ENCODE measurements around the gene CAPN15. TPM values are rescaled to one million over a fixed set of nuclear protein-coding genes. Genes with fewer than 3 reads are reported as not detected.

CAPN15 gene
- total and polyA plus RNA-seq, 2 experiments from 2014 or later: 5.4 to 68.0 TPM

DNA sequence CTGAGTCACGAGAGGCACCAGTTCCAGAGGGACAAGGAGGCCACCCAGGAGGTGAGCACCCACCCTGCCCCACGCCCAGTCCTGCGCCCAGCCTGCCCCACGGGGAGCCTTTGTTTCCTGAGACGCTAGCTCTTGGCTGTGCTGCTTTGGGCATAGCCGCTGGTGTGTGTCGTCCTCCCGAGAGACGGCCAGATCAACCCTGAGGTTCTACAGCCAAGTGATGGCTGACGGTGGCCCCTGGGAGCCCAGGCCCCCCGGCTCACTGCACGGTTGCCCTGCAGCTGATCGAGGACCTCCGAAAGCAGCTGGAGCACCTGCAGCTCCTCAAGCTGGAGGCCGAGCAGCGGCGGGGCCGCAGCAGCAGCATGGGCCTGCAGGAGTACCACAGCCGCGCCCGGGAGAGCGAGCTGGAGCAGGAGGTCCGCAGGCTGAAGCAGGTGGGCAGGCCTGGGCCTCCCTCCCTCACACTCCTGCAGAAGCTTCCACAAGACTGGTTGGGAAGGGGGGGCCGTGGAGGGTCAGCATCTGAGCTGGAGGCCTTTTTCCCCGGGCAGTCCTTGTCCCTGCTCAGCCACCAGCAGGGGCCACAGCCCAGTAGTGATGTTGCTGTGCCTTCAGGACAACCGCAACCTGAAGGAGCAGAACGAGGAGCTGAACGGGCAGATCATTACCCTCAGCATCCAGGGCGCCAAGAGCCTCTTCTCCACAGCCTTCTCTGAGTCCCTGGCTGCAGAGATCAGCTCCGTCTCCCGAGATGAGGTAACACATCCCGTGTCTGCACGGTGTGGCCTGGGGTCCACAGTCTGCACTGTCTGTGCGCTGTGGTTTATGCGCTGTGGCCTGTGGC is 7.4 kb upstream of the CAPN15 start:
- no peaks in the 10 kb centered on the region for H3K79me2 ChIP-seq (ENCODE audit: insufficient read depth)
- WGBS, 2 experiments (ENCODE audit: low coverage in 1 of 2, low lambda C conversion rate in 2 of 2, missing lambda C conversion rate in 2 of 2): 90 to 95% methylated on average over 35 of the region's 35 CpGs
- H3F3A ChIP-seq (ENCODE audit: insufficient read depth): peaks cover 8% of the 10 kb centered on the region; the same call in 1 of the 2 replicates
- no peak overlapping the region for H3K4me3 ChIP-seq
- in situ Hi-C loops (cut with MboI): no loop called here
- no peak for DNase-seq
- no peak overlapping the region for H3K27ac ChIP-seq
- no peak overlapping the region for H3K4me2 ChIP-seq (ENCODE audit: unreplicated experiment)
- no peaks in the 10 kb centered on the region for H3K36me3 ChIP-seq (ENCODE audit: low read depth)
- no peaks in the 10 kb centered on the region for H3K27me3 ChIP-seq (replicated peaks; ENCODE audit: insufficient read depth)
- H3K9me2 ChIP-seq (ENCODE audit: insufficient read depth): no peaks in the 10 kb centered on the region
- no peak overlapping the region for H3K9ac ChIP-seq
- H3K9me3 ChIP-seq (ENCODE audit: low read depth): no peaks in the 10 kb centered on the region
- H4K20me1 ChIP-seq (ENCODE audit: insufficient read depth): no peaks in the 10 kb centered on the region
- no peak overlapping the region for H2AFZ ChIP-seq
- peaks cover 11% of the 10 kb centered on the region for H3K4me1 ChIP-seq (ENCODE audit: insufficient read depth)
- no peak for TF ChIP-seq EZH2phosphoT487 (IDR thresholded peaks at IDR 0.05; ENCODE audit: insufficient read depth, low read depth)
- TF ChIP-seq EZH2 (IDR thresholded peaks at IDR 0.05; ENCODE audit: insufficient read depth, poor library complexity, severe bottlenecking): no peak

DNA sequence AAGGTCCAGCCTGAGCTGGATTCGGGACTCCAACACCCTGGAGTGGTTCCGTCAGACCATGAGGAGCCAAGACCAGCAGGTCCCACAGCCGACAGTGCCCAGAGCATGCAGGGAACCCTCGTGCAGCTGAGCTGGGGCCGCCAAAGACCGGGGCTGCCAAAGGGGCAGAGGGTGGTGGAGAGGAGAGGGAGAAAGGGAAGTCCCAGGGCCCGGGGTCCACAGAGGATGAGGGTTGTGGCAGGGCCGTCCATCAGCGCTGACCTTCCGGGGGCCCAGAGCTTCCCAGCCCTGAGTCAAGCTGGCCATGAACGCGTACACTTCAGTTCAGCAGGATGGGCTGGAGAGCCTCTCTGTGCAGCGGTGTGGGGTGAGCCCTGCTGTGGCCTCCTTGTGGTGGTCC is 6.7 kb upstream of the CAPN15 start:
- peaks cover 18% of the 10 kb centered on the region for H3K4me1 ChIP-seq (ENCODE audit: insufficient read depth)
- no peaks in the 10 kb centered on the region for H3K9me3 ChIP-seq (ENCODE audit: low read depth)
- H2AFZ ChIP-seq: no peak overlapping the region
- H3K4me2 ChIP-seq (ENCODE audit: unreplicated experiment): no peak overlapping the region
- no peak overlapping the region for H3K27ac ChIP-seq
- peaks cover 13% of the 10 kb centered on the region for H3F3A ChIP-seq (ENCODE audit: insufficient read depth)
- H3K9me2 ChIP-seq (ENCODE audit: insufficient read depth): no peaks in the 10 kb centered on the region
- H3K27me3 ChIP-seq (replicated peaks; ENCODE audit: insufficient read depth): no peaks in the 10 kb centered on the region
- no peak overlapping the region for H3K4me3 ChIP-seq
- in situ Hi-C loops (cut with MboI): no loop called here
- no peaks in the 10 kb centered on the region for H3K36me3 ChIP-seq (ENCODE audit: low read depth)
- no peak for TF ChIP-seq EZH2phosphoT487 (IDR thresholded peaks at IDR 0.05; ENCODE audit: insufficient read depth, low read depth)
- H4K20me1 ChIP-seq (ENCODE audit: insufficient read depth): no peaks in the 10 kb centered on the region
- DNase-seq: no peak
- 92 to 97% methylated on average over 13 of the region's 13 CpGs for WGBS, 2 experiments (ENCODE audit: low coverage in 1 of 2, low lambda C conversion rate in 2 of 2, missing lambda C conversion rate in 2 of 2)
- H3K79me2 ChIP-seq (ENCODE audit: insufficient read depth): no peaks in the 10 kb centered on the region
- H3K9ac ChIP-seq: no peak overlapping the region

DNA sequence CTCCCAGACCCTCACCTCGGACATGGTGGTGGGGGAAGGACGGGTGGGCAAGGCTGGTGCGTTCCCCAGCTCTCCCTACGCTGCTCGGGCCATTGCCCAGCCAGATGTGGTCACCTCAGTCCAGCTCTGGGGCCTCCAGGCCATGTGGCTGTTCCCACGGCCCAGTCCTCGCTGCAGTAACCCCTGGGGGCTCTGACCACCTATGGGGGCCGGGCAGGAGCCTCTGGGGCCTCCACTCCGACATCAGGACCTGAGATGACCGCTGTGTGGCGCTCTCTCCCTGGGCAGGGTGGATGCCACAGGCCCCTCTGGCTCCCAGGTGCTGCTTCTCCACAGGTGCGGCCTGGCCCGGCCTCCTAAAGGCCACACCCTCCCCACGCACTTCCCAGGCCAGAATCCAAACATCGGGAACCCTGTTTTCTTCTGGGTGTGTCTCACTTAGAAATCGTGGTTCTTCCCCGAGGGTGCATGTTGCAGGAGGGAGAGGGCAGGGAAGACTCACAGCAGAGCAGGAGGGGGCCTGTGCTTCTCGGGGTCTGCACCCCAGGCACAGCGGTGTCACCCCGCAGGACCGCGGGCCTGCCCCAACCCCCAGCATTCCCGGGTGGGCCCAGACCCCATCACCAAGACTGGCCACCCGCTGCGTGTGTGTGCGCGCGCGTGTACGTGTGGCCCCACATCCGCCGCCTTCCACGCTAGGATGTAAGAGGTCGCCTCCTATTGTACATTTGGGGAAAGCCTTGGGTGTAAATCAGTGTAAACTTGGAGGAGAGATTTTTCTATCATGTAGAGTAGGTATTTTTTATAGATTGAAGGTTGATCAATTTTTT is 5.9 kb upstream of the CAPN15 start:
- Histone ChIP-seq H3K4me3 (no peak overlapping the region), H3K27ac (no peak overlapping the region), H3K36me3 (ENCODE audit: low read depth) (no peaks in the 10 kb centered on the region), H3K9ac (no peak overlapping the region), H3K9me3 (ENCODE audit: low read depth) (no peaks in the 10 kb centered on the region), H3K9me2 (ENCODE audit: insufficient read depth) (no peaks in the 10 kb centered on the region), H3K79me2 (ENCODE audit: insufficient read depth) (peaks cover 7% of the 10 kb centered on the region), H4K20me1 (ENCODE audit: insufficient read depth) (no peaks in the 10 kb centered on the region), H3F3A (ENCODE audit: insufficient read depth) (peaks cover 18% of the 10 kb centered on the region), H3K4me1 (ENCODE audit: insufficient read depth) (peaks cover 22% of the 10 kb centered on the region), H3K4me2 (ENCODE audit: unreplicated experiment) (no peak overlapping the region), H2AFZ (no peak overlapping the region), H3K27me3 (replicated peaks; ENCODE audit: insufficient read depth) (no peaks in the 10 kb centered on the region)
- in situ Hi-C loops (cut with MboI): no loop called here
- no peak for TF ChIP-seq EZH2 (IDR thresholded peaks at IDR 0.05; ENCODE audit: insufficient read depth, poor library complexity, severe bottlenecking)
- TF ChIP-seq EZH2phosphoT487 (IDR thresholded peaks at IDR 0.05; ENCODE audit: insufficient read depth, low read depth): no peak
- 84 to 86% methylated on average over 32 to 34 of the region's 34 CpGs for WGBS, 2 experiments (ENCODE audit: low coverage in 1 of 2, low lambda C conversion rate in 2 of 2, missing lambda C conversion rate in 2 of 2)
- no peak for DNase-seq

DNA sequence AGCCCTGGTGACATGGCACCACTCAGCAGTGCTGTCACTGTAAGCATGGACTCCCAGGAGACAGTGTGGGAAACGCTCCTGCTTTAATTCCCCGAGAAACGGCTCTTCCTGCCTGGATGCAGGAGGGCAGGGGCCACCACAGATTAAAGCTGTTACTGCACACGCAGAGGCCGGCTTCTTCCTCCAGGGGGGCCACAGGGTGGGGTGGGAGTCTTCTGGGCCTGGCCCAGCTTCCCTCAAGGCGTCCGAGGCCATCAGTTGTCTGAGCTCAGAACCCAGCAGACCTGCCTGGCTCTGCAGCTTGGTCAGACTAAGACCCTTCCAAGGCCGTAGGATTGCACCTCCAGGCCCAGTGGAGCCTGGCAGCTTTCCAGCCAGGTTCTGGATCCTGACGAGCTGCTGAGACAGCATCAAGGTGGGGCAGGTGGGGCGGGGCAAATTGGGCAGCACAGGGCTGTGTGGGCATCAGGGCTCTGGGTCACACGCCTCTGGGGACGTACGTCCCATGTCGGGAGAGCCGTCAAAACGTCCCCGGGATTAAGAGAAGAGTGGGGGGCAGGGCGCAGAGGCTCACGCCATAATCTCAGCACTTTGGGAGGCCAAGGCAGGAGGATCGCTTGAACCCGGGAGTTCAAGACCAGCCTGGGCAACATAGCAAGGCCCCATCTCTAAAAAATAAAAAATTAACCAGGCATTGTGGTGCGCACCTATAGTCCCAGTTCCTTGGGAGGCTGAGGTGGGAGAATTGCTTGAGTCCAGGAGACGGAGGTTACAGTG is 5.0 kb upstream of the CAPN15 start:
- 81 to 85% methylated on average over 20 to 23 of the region's 23 CpGs for WGBS, 2 experiments (ENCODE audit: low coverage in 1 of 2, low lambda C conversion rate in 2 of 2, missing lambda C conversion rate in 2 of 2)
- H4K20me1 ChIP-seq (ENCODE audit: insufficient read depth): no peaks in the 10 kb centered on the region
- no peak overlapping the region for H3K9ac ChIP-seq
- TF ChIP-seq EZH2phosphoT487 (IDR thresholded peaks at IDR 0.05; ENCODE audit: insufficient read depth, low read depth) (no peak), EZH2 (IDR thresholded peaks at IDR 0.05; ENCODE audit: insufficient read depth, poor library complexity, severe bottlenecking) (no peak)
- no peak overlapping the region for H3K27ac ChIP-seq
- no peaks in the 10 kb centered on the region for H3K27me3 ChIP-seq (replicated peaks; ENCODE audit: insufficient read depth)
- no peaks in the 10 kb centered on the region for H3K9me2 ChIP-seq (ENCODE audit: insufficient read depth)
- peaks cover 22% of the 10 kb centered on the region for H3K4me1 ChIP-seq (ENCODE audit: insufficient read depth)
- H3K4me3 ChIP-seq: no peak overlapping the region
- no peaks in the 10 kb centered on the region for H3K36me3 ChIP-seq (ENCODE audit: low read depth)
- no peaks in the 10 kb centered on the region for H3K9me3 ChIP-seq (ENCODE audit: low read depth)
- peaks cover 18% of the 10 kb centered on the region for H3F3A ChIP-seq (ENCODE audit: insufficient read depth)
- H3K79me2 ChIP-seq (ENCODE audit: insufficient read depth): peaks cover 10% of the 10 kb centered on the region
- DNase-seq: no peak
- no peak overlapping the region for H3K4me2 ChIP-seq (ENCODE audit: unreplicated experiment)
- in situ Hi-C loops (cut with MboI): no loop called here
- no peak overlapping the region for H2AFZ ChIP-seq
